Mesothelial cell of epicardium (in vitro differentiated cells): ENCODE measurements around the gene DNAH6. TPM values are rescaled to one million over a fixed set of nuclear protein-coding genes. Genes with fewer than 3 reads are reported as not detected.

Experiments
- DNase-seq, 2 experiments: peaks; one replicate each; pipeline ENCODE4 v3.0.0; 2021; ENCODE audit warnings: low spot score in 2 of 2; ENCODE audit not compliant: unreplicated experiment in 2 of 2
- H3K27ac Mint-ChIP-seq: 2 replicates; pipeline ENCODE4 v1.8.0; 2021; ENCODE audit warnings: mixed read lengths
- H3K27me3 Mint-ChIP-seq: 2 replicates; pipeline ENCODE4 v1.8.0; 2021; ENCODE audit warnings: low read depth, mixed read lengths
- H3K36me3 Mint-ChIP-seq: 2 replicates; pipeline ENCODE4 v1.8.0; 2021; ENCODE audit warnings: mixed read lengths
- H3K4me1 Mint-ChIP-seq: 2 replicates; pipeline ENCODE4 v1.8.0; 2021; ENCODE audit warnings: mixed read lengths
- H3K4me3 Mint-ChIP-seq: 2 replicates; pipeline ENCODE4 v1.8.0; 2021; ENCODE audit warnings: mild to moderate bottlenecking, moderate library complexity, mixed read lengths
- H3K9me3 Mint-ChIP-seq: 2 replicates; pipeline ENCODE4 v1.8.0; 2021; ENCODE audit warnings: mixed read lengths
- CTCF ChIP-seq: fragments of 200-600 bp; sonication (generic); IDR thresholded peaks from one replicate; pipeline ENCODE4 v1.5.0; 2021; ENCODE audit warnings: antibody characterized with exemption; ENCODE audit not compliant: unreplicated experiment
- total RNA-seq: library from RNA; stranded (reverse); gene quantifications from 3 replicates; pipeline ENCODE4 v1.2.1, GENCODE V29; 2021

Gene DNAH6
- total RNA-seq, 1 donor from 2014 or later: 0.54 TPM

GRCh38 chr2:84839851-84840250 is 323.6 kb downstream of the DNAH6 start:
- Mint-ChIP-seq H3K27ac (no peak overlapping the region), H3K9me3 (peaks cover 18% of the 10 kb centered on the region), H3K27me3 (peaks cover 17% of the 10 kb centered on the region), H3K4me1 (no peaks in the 10 kb centered on the region), H3K36me3 (no peaks in the 10 kb centered on the region), H3K4me3 (no peak overlapping the region)
- DNase-seq: no peak
- TF ChIP-seq CTCF: no peak

GRCh38 chr2:84840306-84840705 is 324.0 kb downstream of the DNAH6 start:
- Mint-ChIP-seq H3K9me3 (peaks cover 15% of the 10 kb centered on the region), H3K27me3 (peaks cover 17% of the 10 kb centered on the region), H3K4me3 (no peak overlapping the region), H3K27ac (no peak overlapping the region), H3K36me3 (no peaks in the 10 kb centered on the region), H3K4me1 (no peaks in the 10 kb centered on the region)
- TF ChIP-seq CTCF: no peak
- DNase-seq: no peak

- Mint-ChIP-seq H3K4me3 (no peak overlapping the region), H3K27me3 (peaks cover 17% of the 10 kb centered on the region), H3K4me1 (no peaks in the 10 kb centered on the region), H3K9me3 (peaks cover 6% of the 10 kb centered on the region), H3K36me3 (no peaks in the 10 kb centered on the region), H3K27ac (no peak overlapping the region)
- no peak for DNase-seq
- no peak for TF ChIP-seq CTCF
Measured at GRCh38 chr2:84841577-84841976, 325.3 kb downstream of the DNAH6 start.

- no peak for TF ChIP-seq CTCF
- H3K27ac Mint-ChIP-seq: no peak overlapping the region
- H3K4me1 Mint-ChIP-seq: no peaks in the 10 kb centered on the region
- no peak overlapping the region for H3K4me3 Mint-ChIP-seq
- no peaks in the 10 kb centered on the region for H3K9me3 Mint-ChIP-seq
- H3K27me3 Mint-ChIP-seq: peaks cover 24% of the 10 kb centered on the region
- H3K36me3 Mint-ChIP-seq: no peaks in the 10 kb centered on the region
- DNase-seq: no peak
Measured at GRCh38 chr2:84844141-84844540, 327.8 kb downstream of the DNAH6 start.

GRCh38 chr2:84846041-84846663 is 329.9 kb downstream of the DNAH6 start:
- Mint-ChIP-seq H3K4me3 (no peak overlapping the region), H3K4me1 (no peaks in the 10 kb centered on the region), H3K27me3 (peaks cover 17% of the 10 kb centered on the region), H3K27ac (no peak overlapping the region), H3K36me3 (no peaks in the 10 kb centered on the region), H3K9me3 (no peaks in the 10 kb centered on the region)
- TF ChIP-seq CTCF: no peak
- DNase-seq: no peak

GRCh38 chr2:84846741-84847142 is 330.4 kb downstream of the DNAH6 start:
- H3K36me3 Mint-ChIP-seq: no peaks in the 10 kb centered on the region
- H3K4me1 Mint-ChIP-seq: no peaks in the 10 kb centered on the region
- DNase-seq: no peak
- no peak overlapping the region for H3K4me3 Mint-ChIP-seq
- no peak overlapping the region for H3K27ac Mint-ChIP-seq
- TF ChIP-seq CTCF: no peak
- H3K27me3 Mint-ChIP-seq: peaks cover 17% of the 10 kb centered on the region
- H3K9me3 Mint-ChIP-seq: no peaks in the 10 kb centered on the region
